DMS153 treated with DMSO at 0.1 percent for 48 hours (cell line): ENCODE data around the gene ERICH6B.

ENCODE experiments used
- DNase-seq: peaks from one replicate; lab custom pipeline; 2025; ENCODE audit not compliant: unreplicated experiment; lab: John Stamatoyannopoulos, UW

ERICH6B gene

GRCh38 chr13:45508776-45509175 lies 106.8 kb downstream of the ERICH6B start:
- DNase-seq: no peak

- no peak for DNase-seq
These were observed 108.7 kb downstream of the ERICH6B start for GRCh38 chr13:45506811-45507210.

- DNase-seq: no peak
These were observed 111.9 kb downstream of the ERICH6B start for GRCh38 chr13:45503658-45504057.

GRCh38 chr13:45501175-45501526 lies 114.4 kb downstream of the ERICH6B start:
- DNase-seq: no peak

DNA sequence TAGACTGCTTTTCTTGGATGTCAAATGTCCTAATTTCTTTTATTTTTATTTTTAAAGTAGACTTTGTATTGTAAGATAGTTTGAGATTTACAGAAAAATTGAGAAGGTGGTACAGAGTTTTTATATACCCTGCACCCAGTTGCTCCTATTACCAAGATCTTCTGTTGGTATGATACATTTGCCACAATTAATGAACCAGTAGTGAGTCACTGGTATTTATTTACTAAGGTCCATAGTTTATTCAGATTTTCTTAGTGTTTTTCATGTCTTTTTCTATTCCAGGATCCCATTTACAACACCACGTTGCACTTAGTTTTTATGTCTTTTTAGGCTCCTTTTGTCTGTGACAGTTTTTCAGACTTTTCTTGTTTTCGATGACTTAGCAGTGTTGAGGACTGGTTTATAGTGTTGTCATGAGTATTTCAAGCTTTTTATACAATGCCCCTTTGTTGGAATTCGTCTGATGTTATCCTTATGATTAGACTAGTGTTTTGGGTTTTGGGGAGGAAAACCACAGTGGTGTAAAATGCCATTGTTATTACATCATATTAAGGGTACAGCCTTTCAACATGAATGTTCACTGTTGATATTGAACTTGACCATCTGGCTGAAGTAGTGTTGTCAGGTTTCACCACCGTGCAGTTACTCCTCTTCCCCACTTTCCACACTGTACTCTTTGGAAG lies 114.9 kb downstream of the ERICH6B start:
- no peak for DNase-seq

DNA sequence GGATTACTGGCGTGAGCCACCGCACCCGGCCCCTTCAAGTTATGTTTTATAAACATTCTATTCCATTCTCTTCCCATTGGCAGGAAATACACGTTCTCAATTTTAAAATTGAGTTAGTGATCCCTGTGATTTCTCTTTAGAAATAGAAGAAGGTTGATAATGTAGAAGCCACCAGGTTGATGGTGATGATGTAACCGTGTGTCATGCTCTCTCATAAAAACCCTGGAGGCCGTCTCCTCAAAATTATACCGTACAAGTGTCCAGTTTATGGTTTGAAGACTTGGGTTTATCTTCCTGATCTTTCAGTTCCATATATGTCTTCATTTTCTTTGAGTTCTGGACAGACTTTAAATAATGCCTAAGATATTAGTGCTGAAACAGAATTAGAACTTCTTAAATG lies 118.6 kb downstream of the ERICH6B start:
- DNase-seq: no peak

GRCh38 chr13:45492538-45492937 lies 123.0 kb downstream of the ERICH6B start:
- DNase-seq: no peak
